B cell (primary cell): ENCODE results near the gene TMC3. TPM values are rescaled to one million over a fixed set of nuclear protein-coding genes. Genes with fewer than 3 reads are reported as not detected.

Experiments used
- ATAC-seq: fragments of 200-7000 bp; cut with Tn5 transposase; one replicate; pipeline ENCODE4 v1.10.0; 2021; ENCODE audit warnings: low read depth, mild to moderate bottlenecking, moderate number of reproducible peaks, moderate library complexity
- CTCF ChIA-PET: fragments of 350-600 bp; sonication (Branson Sonifier 250); formaldehyde crosslinking; loops from one replicate; lab custom pipeline; 2021; ENCODE audit warnings: antibody characterized with exemption, inconsistent platforms; lab: Charles Lee
- POLR2A ChIA-PET: fragments of 350-600 bp; sonication (Branson Sonifier 250); formaldehyde crosslinking; loops from one replicate; lab custom pipeline; 2021; ENCODE audit warnings: antibody characterized with exemption; lab: Charles Lee
- DNase-seq: peaks from one replicate; pipeline ENCODE4 v3.0.0; 2013
- H2AFZ ChIP-seq: 2 replicates; pipeline ENCODE4 v1.6.1; 2012; ENCODE audit warnings: mild to moderate bottlenecking, low read depth, low read length; ENCODE audit not compliant: insufficient read depth, poor library complexity, severe bottlenecking
- H3K27ac ChIP-seq, 2 donors: 1 replicate in 1 of 2; 2 replicates in 1 of 2; pipeline ENCODE4 v1.5.1; 2012 to 2013; ENCODE audit warnings: low read length in 2 of 2, mild to moderate bottlenecking in 2 of 2, moderate library complexity in 1 of 2
- H3K27me3 ChIP-seq, 4 experiments: fragments of 200-600 bp in 1 of 4; sonication (generic) in 1 of 4; replicated peaks in 1 of 4; 1 replicate in 2 of 4; 2 replicates in 2 of 4; pipeline versions ENCODE4 v1.6.1 to v1.7.0; 2013 to 2016; ENCODE audit warnings: low read length in 3 of 4, mild to moderate bottlenecking in 2 of 4, mixed read lengths in 1 of 4, moderate library complexity in 1 of 4; ENCODE audit not compliant: insufficient read depth in 4 of 4, control insufficient read depth in 3 of 4; ENCODE audit errors: control extremely low read depth in 1 of 4
- H3K36me3 ChIP-seq, 2 experiments: replicated peaks in 1 of 2; 1 replicate in 1 of 2; 2 replicates in 1 of 2; pipeline versions ENCODE4 v1.6.1 to v1.7.1; 2013; ENCODE audit warnings: low read length in 1 of 2; ENCODE audit not compliant: insufficient read depth in 2 of 2, control insufficient read depth in 1 of 2; ENCODE audit errors: control extremely low read depth in 1 of 2, extremely low read depth in 1 of 2
- H3K4me1 ChIP-seq, 2 donors: fragments of 200-600 bp in 1 of 2; sonication (generic) in 1 of 2; 1 replicate in 1 of 2; 2 replicates in 1 of 2; pipeline versions ENCODE4 v1.5.1 to v1.6.1; 2013 to 2017; ENCODE audit warnings: low read length in 2 of 2; ENCODE audit not compliant: control insufficient read depth in 2 of 2, insufficient read depth in 2 of 2
- H3K4me2 ChIP-seq: replicated peaks from 2 replicates; pipeline ENCODE3; 2012; ENCODE audit warnings: mild to moderate bottlenecking, low read depth, low read length; ENCODE audit not compliant: poor library complexity, severe bottlenecking
- H3K4me3 ChIP-seq, 5 experiments: fragments of 200-600 bp in 1 of 5; sonication (generic) in 1 of 5; 1 replicate in 3 of 5; 2 replicates in 2 of 5; pipeline versions ENCODE4 v1.5.1 to v1.7.0; 2011 to 2016; ENCODE audit warnings: low read length in 4 of 5, mild to moderate bottlenecking in 4 of 5, low read depth in 2 of 5, control low read depth in 1 of 5, moderate library complexity in 1 of 5; ENCODE audit not compliant: insufficient read depth in 1 of 5; ENCODE audit errors: control extremely low read depth in 1 of 5, extremely low read depth in 1 of 5
- H3K79me2 ChIP-seq: fragments of 200-600 bp; sonication (generic); one replicate; pipeline ENCODE4 v1.6.0; 2016; ENCODE audit warnings: low read length; ENCODE audit not compliant: control insufficient read depth, insufficient read depth
- H3K9ac ChIP-seq: fragments of 200-600 bp; sonication (generic); 2 replicates; pipeline ENCODE4 v1.6.1; 2017; ENCODE audit warnings: mild to moderate bottlenecking, low read length, moderate library complexity
- H3K9me3 ChIP-seq, 3 donors: one replicate each; pipeline versions ENCODE4 v1.6.1 to v1.7.1; 2013; ENCODE audit warnings: low read length in 2 of 3; ENCODE audit not compliant: control insufficient read depth in 2 of 3, insufficient read depth in 1 of 3; ENCODE audit errors: control extremely low read depth in 1 of 3
- H4K20me1 ChIP-seq: 2 replicates; pipeline ENCODE4 v1.6.0; 2012; ENCODE audit warnings: mild to moderate bottlenecking, low read length; ENCODE audit not compliant: insufficient read depth, control insufficient read depth, poor library complexity, severe bottlenecking
- H3K27ac Mint-ChIP-seq: one replicate; pipeline ENCODE4 v1.8.0; 2021; ENCODE audit warnings: mixed read lengths
- H3K27me3 Mint-ChIP-seq: one replicate; pipeline ENCODE4 v1.8.0; 2021; ENCODE audit warnings: mixed read lengths
- H3K4me1 Mint-ChIP-seq: one replicate; pipeline ENCODE4 v1.8.0; 2021; ENCODE audit warnings: mixed read lengths
- H3K4me3 Mint-ChIP-seq: one replicate; pipeline ENCODE4 v1.8.0; 2021; ENCODE audit warnings: mixed read lengths
- H3K9me3 Mint-ChIP-seq: one replicate; pipeline ENCODE4 v1.8.0; 2022; ENCODE audit warnings: mixed read lengths; ENCODE audit not compliant: insufficient read depth
- CTCF ChIP-seq: fragments of 200-600 bp; IDR thresholded peaks from one replicate; pipeline ENCODE4 v1.8.0; 2022; ENCODE audit warnings: antibody characterized with exemption, mild to moderate bottlenecking
- EZH2 ChIP-seq: IDR thresholded peaks from 2 replicates; pipeline ENCODE4 v1.6.1; 2012; ENCODE audit warnings: borderline replicate concordance, low read depth, mild to moderate bottlenecking, moderate library complexity, low read length; ENCODE audit not compliant: insufficient read depth, poor library complexity, severe bottlenecking
- WGBS: methylation state at CpG from one replicate; pipeline ENCODE4 v1.1.5; 2013; ENCODE audit warnings: missing lambda C conversion rate; ENCODE audit not compliant: insufficient coverage; 5-methylcytosine and 5-hydroxymethylcytosine counted together
- intact Hi-C: fragments of 100-400 bp; cut with micrococcal nuclease; formaldehyde crosslinking; loops from one replicate; pipeline ENCODE4 v1.10.0; 2022
- polyA plus RNA-seq: library from polyadenylated mRNA; depleted of rRNA; stranded (reverse); fragments of >200 nt; gene quantifications from 2 replicates; pipeline ENCODE4 v1.2.3, GENCODE V29; 2012
- total RNA-seq, 2 donors: library from RNA; stranded (reverse); fragments of 120-200 nt in 1 of 2; gene quantifications; 1 replicate in 1 of 2; 2 replicates in 1 of 2; pipeline versions ENCODE4 v1.2.3 to v1.2.4, GENCODE V29; 2013 to 2022

The TMC3 gene
- total and polyA plus RNA-seq, 2 donors (not counting 1 experiment from before 2014, with no cell fraction given) = not detected

DNA sequence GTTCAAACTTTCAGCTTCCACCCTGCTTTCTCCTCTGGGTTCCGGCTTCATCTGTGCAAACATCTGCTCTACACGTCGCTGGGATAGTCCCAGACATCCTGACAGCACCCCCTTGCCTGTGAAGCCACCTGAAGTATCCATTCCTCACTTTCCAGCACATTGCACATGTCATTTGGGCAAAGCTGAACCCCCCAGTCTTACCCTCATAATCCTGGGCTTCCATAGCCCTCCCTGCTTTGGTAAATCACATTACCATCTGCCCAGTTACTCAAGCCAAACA, 92.6 kb downstream of the TMC3 start:
- WGBS = 95% methylated on average over 3 of the region's 3 CpGs
- Mint-ChIP-seq H3K27ac (no peak overlapping the region), H3K4me3 (no peak overlapping the region)

More for the DNA sequence above, 92.6 kb downstream of the TMC3 start:
- H3K4me3 ChIP-seq = no peak overlapping the region
- no peaks in the 10 kb centered on the region for H4K20me1 ChIP-seq
- intact Hi-C loops = no loop called here
- CTCF ChIA-PET = interaction anchor here (1.3 to 8.3 kb wide), 6 partner anchors 12 to 119 kb away, joined by 3 to 86 read pairs (median 22); no protein-coding TSS in a partner anchor
- TF ChIP-seq CTCF = no peak
- no peak for TF ChIP-seq EZH2
- H3K79me2 ChIP-seq = peaks cover 47% of the 10 kb centered on the region
- H3K9me3 ChIP-seq = peaks cover 0 to 12% (median 5%) of the 10 kb centered on the region in 3 donors
- POLR2A ChIA-PET = no interaction called here
- no peak overlapping the region for H3K27ac ChIP-seq
- H2AFZ ChIP-seq = no peak overlapping the region
- Mint-ChIP-seq H3K9me3 (peaks cover 5% of the 10 kb centered on the region), H3K4me1 (peaks cover 29% of the 10 kb centered on the region), H3K27me3 (no peaks in the 10 kb centered on the region)
- peaks cover 26 to 32% of the 10 kb centered on the region in 2 donors for H3K4me1 ChIP-seq
- H3K36me3 ChIP-seq = no peaks in the 10 kb centered on the region
- DNase-seq (no peak), ATAC-seq (no peak)
- no peaks in the 10 kb centered on the region for H3K27me3 ChIP-seq
- H3K9ac ChIP-seq = no peak overlapping the region
- no peak overlapping the region for H3K4me2 ChIP-seq

Other genes starting within 250 kb of the TMC3 start
- gene CFAP161, start 239.9 kb downstream of the TMC3 start, total RNA-seq = not detected in 2 replicates
- gene CFAP161, start 239.9 kb downstream of the TMC3 start, polyA plus RNA-seq = not detected in 2 replicates
- 284 and 287 TPM in 2 replicates for gene IL16, start 177.3 kb downstream of the TMC3 start, total RNA-seq
- 96.1 and 181 TPM in 2 replicates for gene IL16, start 177.3 kb downstream of the TMC3 start, polyA plus RNA-seq
- gene STARD5, start 50.1 kb downstream of the TMC3 start, total RNA-seq = 15.7 and 17.2 TPM in 2 replicates
- gene STARD5, start 50.1 kb downstream of the TMC3 start, polyA plus RNA-seq = 14.5 and 19.9 TPM in 2 replicates